Keratinocyte (primary cell): ENCODE data around the gene BANF2. TPM values are rescaled to one million over a fixed set of nuclear protein-coding genes. Genes with fewer than 3 reads are reported as not detected.

ENCODE experiments used
- DNase-seq: peaks from one replicate; pipeline ENCODE4 v3.0.0-alpha.2; 2011; ENCODE audit warnings: low read depth, missing footprints, low spot score
- FAIRE-seq: peaks from 2 replicates; lab custom pipeline; 2011; peaks lifted over from hg19 to GRCh38; lab: Jason Lieb, UNC
- H2AFZ ChIP-seq: 2 replicates; pipeline ENCODE4 v1.6.0; 2012; ENCODE audit warnings: low read length, control low read depth, inconsistent platforms; ENCODE audit not compliant: control insufficient read depth
- H3K27ac ChIP-seq: 2 replicates; pipeline ENCODE4 v1.5.1; 2011; ENCODE audit warnings: low read length; ENCODE audit not compliant: control insufficient read depth, insufficient read depth
- H3K27me3 ChIP-seq: 3 replicates; pipeline ENCODE4 v1.6.0; 2011; ENCODE audit warnings: low read length; ENCODE audit not compliant: control insufficient read depth, insufficient read depth; ENCODE audit errors: extremely low read depth
- H3K36me3 ChIP-seq, 2 experiments: 2 replicates in 1 of 2; 3 replicates in 1 of 2; pipeline ENCODE4 v1.5.1; 2011; ENCODE audit warnings: low read length in 2 of 2, mild to moderate bottlenecking in 1 of 2; ENCODE audit not compliant: control insufficient read depth in 2 of 2, insufficient read depth in 2 of 2; ENCODE audit errors: extremely low read depth in 1 of 2
- H3K4me1 ChIP-seq: 3 replicates; pipeline ENCODE4 v1.5.1; 2011; ENCODE audit warnings: low read length; ENCODE audit not compliant: control insufficient read depth, insufficient read depth; ENCODE audit errors: extremely low read depth
- H3K4me2 ChIP-seq: 3 replicates; pipeline ENCODE4 v1.6.0; 2011; ENCODE audit warnings: low read depth, low read length; ENCODE audit not compliant: control insufficient read depth, insufficient read depth; ENCODE audit errors: extremely low read depth
- H3K4me3 ChIP-seq, 3 experiments: fragments of 200-600 bp in 1 of 3; sonication (generic) in 1 of 3; 2 replicates in 2 of 3; 3 replicates in 1 of 3; pipeline ENCODE4 v1.5.1; 2011 to 2016; ENCODE audit warnings: low read length in 3 of 3, mild to moderate bottlenecking in 3 of 3, control low read depth in 2 of 3, inconsistent platforms in 1 of 3, low read depth in 1 of 3, mixed read lengths in 1 of 3, mixed run types in 1 of 3, moderate library complexity in 1 of 3; ENCODE audit not compliant: control insufficient read depth in 2 of 3, insufficient read depth in 2 of 3; ENCODE audit errors: extremely low read depth in 1 of 3
- H3K79me2 ChIP-seq: 2 replicates; pipeline ENCODE4 v1.6.0; 2012; ENCODE audit warnings: low read length; ENCODE audit not compliant: control insufficient read depth, insufficient read depth
- H3K9ac ChIP-seq: 3 replicates; pipeline ENCODE4 v1.6.0; 2011; ENCODE audit warnings: low read length; ENCODE audit not compliant: control insufficient read depth, insufficient read depth; ENCODE audit errors: extremely low read depth
- H3K9me1 ChIP-seq: 3 replicates; pipeline ENCODE4 v1.6.0; 2011; ENCODE audit warnings: low read length; ENCODE audit not compliant: control insufficient read depth, insufficient read depth; ENCODE audit errors: extremely low read depth
- H3K9me3 ChIP-seq: 2 replicates; pipeline ENCODE4 v1.5.1; 2012; ENCODE audit warnings: low read depth, low read length; ENCODE audit not compliant: control insufficient read depth
- H4K20me1 ChIP-seq: 3 replicates; pipeline ENCODE4 v1.6.0; 2011; ENCODE audit warnings: low read length; ENCODE audit not compliant: control insufficient read depth, insufficient read depth; ENCODE audit errors: extremely low read depth
- EZH2 ChIP-seq: IDR thresholded peaks from one replicate; pipeline ENCODE4 v1.6.1; 2012; ENCODE audit warnings: inconsistent platforms, mild to moderate bottlenecking, low read length, moderate library complexity
- dilution Hi-C: fragments of 300-500 bp; cut with MboI; formaldehyde crosslinking; loops from one replicate; pipeline ENCODE4 v1.7.0; 2020; ENCODE audit warnings: low sequenced_read_pairs; ENCODE audit not compliant: extremely low pct_ligation_motif_present
- polyA plus RNA-seq, 5 experiments: library from polyadenylated mRNA; depleted of rRNA in 3 of 5; stranded (reverse) in 3 of 5; stranded (forward) in 1 of 5; unstranded in 1 of 5; fragments of >200 nt; gene quantifications; 1 replicate in 1 of 5; 2 replicates in 3 of 5; 3 replicates in 1 of 5; pipeline versions ENCODE4 v1.2.1 to v1.2.3, GENCODE V29; 2011 to 2012; ENCODE audit warnings: missing spikeins in 2 of 5, low read depth in 1 of 5, low replicate concordance in 1 of 5
- TF ChIP-seq, protein P1 (sequence below), 3 experiments: IDR thresholded peaks in 1 of 3; conservative IDR thresholded peaks in 1 of 3; optimal IDR thresholded peaks in 1 of 3; 2 replicates in 2 of 3; 3 replicates in 1 of 3; pipeline versions ENCODE3 to v1.5.1; 2011; ENCODE audit warnings: low read length in 3 of 3, mild to moderate bottlenecking in 3 of 3, moderate library complexity in 2 of 3, control low read depth in 1 of 3, inconsistent platforms in 1 of 3; ENCODE audit not compliant: insufficient read depth in 2 of 3; ENCODE audit errors: extremely low read depth in 1 of 3

The BANF2 gene
- polyA plus RNA-seq, 1 donor (not counting 4 experiments of a cell fraction or from before 2014, with no cell fraction given) = not detected

- peaks cover 2% of the 10 kb centered on the region for H3K4me1 ChIP-seq
- H3K9ac ChIP-seq = no peak overlapping the region
- no peaks in the 10 kb centered on the region for H3K9me3 ChIP-seq
- no peaks in the 10 kb centered on the region for H3K36me3 ChIP-seq
- H3K4me3 ChIP-seq = no peak overlapping the region
- peaks cover 2% of the 10 kb centered on the region for H3K27me3 ChIP-seq
- no peak for DNase-seq
- H3K9me1 ChIP-seq = peaks cover 2% of the 10 kb centered on the region
- TF ChIP-seq, protein P1, sequence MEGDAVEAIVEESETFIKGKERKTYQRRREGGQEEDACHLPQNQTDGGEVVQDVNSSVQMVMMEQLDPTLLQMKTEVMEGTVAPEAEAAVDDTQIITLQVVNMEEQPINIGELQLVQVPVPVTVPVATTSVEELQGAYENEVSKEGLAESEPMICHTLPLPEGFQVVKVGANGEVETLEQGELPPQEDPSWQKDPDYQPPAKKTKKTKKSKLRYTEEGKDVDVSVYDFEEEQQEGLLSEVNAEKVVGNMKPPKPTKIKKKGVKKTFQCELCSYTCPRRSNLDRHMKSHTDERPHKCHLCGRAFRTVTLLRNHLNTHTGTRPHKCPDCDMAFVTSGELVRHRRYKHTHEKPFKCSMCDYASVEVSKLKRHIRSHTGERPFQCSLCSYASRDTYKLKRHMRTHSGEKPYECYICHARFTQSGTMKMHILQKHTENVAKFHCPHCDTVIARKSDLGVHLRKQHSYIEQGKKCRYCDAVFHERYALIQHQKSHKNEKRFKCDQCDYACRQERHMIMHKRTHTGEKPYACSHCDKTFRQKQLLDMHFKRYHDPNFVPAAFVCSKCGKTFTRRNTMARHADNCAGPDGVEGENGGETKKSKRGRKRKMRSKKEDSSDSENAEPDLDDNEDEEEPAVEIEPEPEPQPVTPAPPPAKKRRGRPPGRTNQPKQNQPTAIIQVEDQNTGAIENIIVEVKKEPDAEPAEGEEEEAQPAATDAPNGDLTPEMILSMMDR (optimal IDR thresholded peaks at IDR 0.05 in 1 of 3, IDR thresholded peaks at IDR 0.05 in 1 of 3, conservative IDR thresholded peaks at IDR 0.05 in 1 of 3; ENCODE audit: extremely low read depth in 1 of 3, insufficient read depth in 2 of 3, low read length in 3 of 3) = no peak
- no peak for TF ChIP-seq EZH2
- no peaks in the 10 kb centered on the region for H4K20me1 ChIP-seq
- H2AFZ ChIP-seq = no peak overlapping the region
- FAIRE-seq = no peak
- dilution Hi-C loops = no loop called here
- H3K27ac ChIP-seq = no peak overlapping the region
- no peak overlapping the region for H3K4me2 ChIP-seq
- no peaks in the 10 kb centered on the region for H3K79me2 ChIP-seq
Observed at GRCh38 chr20:17759449-17759848, 59.7 kb downstream of the BANF2 start.

- Histone ChIP-seq H2AFZ (no peak overlapping the region), H3K79me2 (no peaks in the 10 kb centered on the region), H3K4me1 (peaks cover 2% of the 10 kb centered on the region), H3K4me2 (no peak overlapping the region), H3K27me3 (no peaks in the 10 kb centered on the region), H3K4me3 (no peak overlapping the region), H3K9me1 (no peaks in the 10 kb centered on the region), H4K20me1 (no peaks in the 10 kb centered on the region), H3K27ac (no peak overlapping the region), H3K36me3 (no peaks in the 10 kb centered on the region), H3K9me3 (no peaks in the 10 kb centered on the region), H3K9ac (no peak overlapping the region)
- TF ChIP-seq, protein P1 (optimal IDR thresholded peaks at IDR 0.05 in 1 of 3, IDR thresholded peaks at IDR 0.05 in 1 of 3, conservative IDR thresholded peaks at IDR 0.05 in 1 of 3; ENCODE audit: extremely low read depth in 1 of 3, insufficient read depth in 2 of 3, low read length in 3 of 3) = no peak
- TF ChIP-seq EZH2 = no peak
- DNase-seq (no peak), FAIRE-seq (no peak)
- dilution Hi-C loops = no loop called here
Observed at GRCh38 chr20:17761604-17762003, 61.8 kb downstream of the BANF2 start.
